ENCODE data around the gene MAG. TPM values are rescaled to one million over a fixed set of nuclear protein-coding genes. Genes with fewer than 3 reads are reported as not detected.

Gene MAG
- total RNA-seq, 5 donors from 2014 or later (not counting 1 experiment from before 2014, with no cell fraction given) = 0.16 to 0.19 TPM; not detected in 3

- Mint-ChIP-seq H3K36me3 (no peaks in the 10 kb centered on the region), H3K4me3 (no peak overlapping the region), H3K27me3 (no peaks in the 10 kb centered on the region), H3K4me1 (peaks cover 0 to 2% (median 0%) of the 10 kb centered on the region in 3 donors), H3K27ac (no peak overlapping the region), H3K9me3 (no peaks in the 10 kb centered on the region)
- WGBS (ENCODE audit: insufficient coverage) = 78% methylated on average over 10 of the region's 10 CpGs
- Histone ChIP-seq H3K27ac (ENCODE audit: low read length) (no peak overlapping the region), H3K9me3 (no peaks in the 10 kb centered on the region), H3K36me3 (ENCODE audit: control insufficient read depth in 2 of 2, extremely low read depth in 1 of 2, insufficient read depth in 1 of 2, low read length in 1 of 2) (no peaks in the 10 kb centered on the region), H3K4me3 (ENCODE audit: control insufficient read depth in 1 of 2, extremely low read depth in 1 of 2, low read length in 1 of 2) (no peak overlapping the region), H3K4me1 (ENCODE audit: control insufficient read depth in 1 of 2, extremely low read depth in 1 of 2, insufficient read depth in 2 of 2, low read length in 2 of 2) (no peaks in the 10 kb centered on the region), H3K27me3 (replicated peaks in 1 of 2; ENCODE audit: control insufficient read depth in 2 of 2, extremely low read depth in 1 of 2, insufficient read depth in 2 of 2, low read length in 1 of 2) (peaks cover 0 to 12% of the 10 kb centered on the region in 2 experiments)
- CTCF ChIA-PET = no interaction called here
- ATAC-seq (replicated peaks in 1 of 4) = no peak
- POLR2A ChIA-PET = no interaction called here
- no peak for DNase-seq
These were observed 16.0 kb downstream of the MAG start for GRCh38 chr19:35307931-35308330.

GRCh38 chr19:35308910-35309309, 16.9 kb downstream of the MAG start:
- H3K27me3 Mint-ChIP-seq = no peaks in the 10 kb centered on the region
- ChIA-PET CTCF (no interaction called here), POLR2A (no interaction called here)
- H3K9me3 Mint-ChIP-seq = no peaks in the 10 kb centered on the region
- Histone ChIP-seq H3K9me3 (no peaks in the 10 kb centered on the region), H3K36me3 (ENCODE audit: control insufficient read depth in 2 of 2, extremely low read depth in 1 of 2, insufficient read depth in 1 of 2, low read length in 1 of 2) (no peaks in the 10 kb centered on the region), H3K4me3 (ENCODE audit: control insufficient read depth in 1 of 2, extremely low read depth in 1 of 2, low read length in 1 of 2) (no peak overlapping the region), H3K27me3 (replicated peaks in 1 of 2; ENCODE audit: control insufficient read depth in 2 of 2, extremely low read depth in 1 of 2, insufficient read depth in 2 of 2, low read length in 1 of 2) (peaks cover 0 to 20% of the 10 kb centered on the region in 2 experiments), H3K27ac (ENCODE audit: low read length) (no peak overlapping the region), H3K4me1 (ENCODE audit: control insufficient read depth in 1 of 2, extremely low read depth in 1 of 2, insufficient read depth in 2 of 2, low read length in 2 of 2) (no peaks in the 10 kb centered on the region)
- 89% methylated on average over 6 of the region's 7 CpGs for WGBS (ENCODE audit: insufficient coverage)
- H3K4me1 Mint-ChIP-seq = peaks cover 0 to 2% (median 0%) of the 10 kb centered on the region in 3 donors
- H3K36me3 Mint-ChIP-seq = no peaks in the 10 kb centered on the region
- ATAC-seq (replicated peaks in 1 of 4) = no peak
- H3K27ac Mint-ChIP-seq = no peak overlapping the region
- DNase-seq = no peak
- no peak overlapping the region for H3K4me3 Mint-ChIP-seq

GRCh38 chr19:35309481-35310279, 17.7 kb downstream of the MAG start:
- H3K27me3 ChIP-seq (replicated peaks in 1 of 2; ENCODE audit: control insufficient read depth in 2 of 2, extremely low read depth in 1 of 2, insufficient read depth in 2 of 2, low read length in 1 of 2) = peaks cover 0 to 18% of the 10 kb centered on the region in 2 experiments
- H3K27me3 Mint-ChIP-seq = no peaks in the 10 kb centered on the region
- POLR2A ChIA-PET = no interaction called here
- no peaks in the 10 kb centered on the region for H3K9me3 ChIP-seq
- no peaks in the 10 kb centered on the region for H3K36me3 ChIP-seq (ENCODE audit: control insufficient read depth in 2 of 2, extremely low read depth in 1 of 2, insufficient read depth in 1 of 2, low read length in 1 of 2)
- no peak overlapping the region for H3K4me3 ChIP-seq (ENCODE audit: control insufficient read depth in 1 of 2, extremely low read depth in 1 of 2, low read length in 1 of 2)
- no peak overlapping the region for H3K4me3 Mint-ChIP-seq
- no peak overlapping the region for H3K27ac Mint-ChIP-seq
- WGBS (ENCODE audit: insufficient coverage) = 93% methylated on average over 42 of the region's 47 CpGs
- CTCF ChIA-PET = no interaction called here
- no peaks in the 10 kb centered on the region for H3K9me3 Mint-ChIP-seq
- H3K4me1 Mint-ChIP-seq = peaks cover 0 to 2% (median 0%) of the 10 kb centered on the region in 3 donors
- H3K27ac ChIP-seq (ENCODE audit: low read length) = no peak overlapping the region
- no peaks in the 10 kb centered on the region for H3K36me3 Mint-ChIP-seq
- no peaks in the 10 kb centered on the region for H3K4me1 ChIP-seq (ENCODE audit: control insufficient read depth in 1 of 2, extremely low read depth in 1 of 2, insufficient read depth in 2 of 2, low read length in 2 of 2)
- ATAC-seq (replicated peaks in 1 of 4) (no peak), DNase-seq (no peak)

- Mint-ChIP-seq H3K9me3 (no peaks in the 10 kb centered on the region), H3K27me3 (no peaks in the 10 kb centered on the region), H3K4me3 (no peak overlapping the region), H3K36me3 (no peaks in the 10 kb centered on the region), H3K27ac (peak overlapping the region in 1 of 2 donors; percentile 55), H3K4me1 (peaks cover 0 to 2% (median 0%) of the 10 kb centered on the region in 3 donors)
- Histone ChIP-seq H3K36me3 (ENCODE audit: control insufficient read depth in 2 of 2, extremely low read depth in 1 of 2, insufficient read depth in 1 of 2, low read length in 1 of 2) (no peaks in the 10 kb centered on the region), H3K27me3 (replicated peaks in 1 of 2; ENCODE audit: control insufficient read depth in 2 of 2, extremely low read depth in 1 of 2, insufficient read depth in 2 of 2, low read length in 1 of 2) (peaks cover 0 to 18% of the 10 kb centered on the region in 2 experiments), H3K4me1 (ENCODE audit: control insufficient read depth in 1 of 2, extremely low read depth in 1 of 2, insufficient read depth in 2 of 2, low read length in 2 of 2) (no peaks in the 10 kb centered on the region), H3K9me3 (no peaks in the 10 kb centered on the region), H3K27ac (ENCODE audit: low read length) (no peak overlapping the region), H3K4me3 (ENCODE audit: control insufficient read depth in 1 of 2, extremely low read depth in 1 of 2, low read length in 1 of 2) (no peak overlapping the region)
- CTCF ChIA-PET = no interaction called here
- DNase-seq (no peak), ATAC-seq (replicated peaks in 1 of 4) (peak in 2 of 4 experiments; percentile 23 to 42)
- POLR2A ChIA-PET = no interaction called here
- WGBS (ENCODE audit: insufficient coverage) = 39% methylated on average over 11 of the region's 12 CpGs
These were observed 18.4 kb downstream of the MAG start for GRCh38 chr19:35310331-35310730.

- Histone ChIP-seq H3K4me1 (ENCODE audit: control insufficient read depth in 1 of 2, extremely low read depth in 1 of 2, insufficient read depth in 2 of 2, low read length in 2 of 2) (no peaks in the 10 kb centered on the region), H3K27me3 (replicated peaks in 1 of 2; ENCODE audit: control insufficient read depth in 2 of 2, extremely low read depth in 1 of 2, insufficient read depth in 2 of 2, low read length in 1 of 2) (peaks cover 0 to 15% of the 10 kb centered on the region in 2 experiments), H3K9me3 (no peaks in the 10 kb centered on the region), H3K36me3 (ENCODE audit: control insufficient read depth in 2 of 2, extremely low read depth in 1 of 2, insufficient read depth in 1 of 2, low read length in 1 of 2) (no peaks in the 10 kb centered on the region), H3K4me3 (ENCODE audit: control insufficient read depth in 1 of 2, extremely low read depth in 1 of 2, low read length in 1 of 2) (no peak overlapping the region), H3K27ac (ENCODE audit: low read length) (no peak overlapping the region)
- POLR2A ChIA-PET = no interaction called here
- no peak for ATAC-seq (replicated peaks in 1 of 4)
- no peak for DNase-seq
- H3K9me3 Mint-ChIP-seq = no peaks in the 10 kb centered on the region
- no peak overlapping the region for H3K27ac Mint-ChIP-seq
- H3K4me3 Mint-ChIP-seq = no peak overlapping the region
- H3K27me3 Mint-ChIP-seq = no peaks in the 10 kb centered on the region
- CTCF ChIA-PET = no interaction called here
- no peaks in the 10 kb centered on the region for H3K36me3 Mint-ChIP-seq
- peaks cover 0 to 2% (median 0%) of the 10 kb centered on the region in 3 donors for H3K4me1 Mint-ChIP-seq
- WGBS (ENCODE audit: insufficient coverage) = 87% methylated on average over 5 of the region's 10 CpGs
These were observed 19.0 kb downstream of the MAG start for GRCh38 chr19:35310811-35311465.

- peaks cover 0 to 15% of the 10 kb centered on the region in 2 experiments for H3K27me3 ChIP-seq (replicated peaks in 1 of 2; ENCODE audit: control insufficient read depth in 2 of 2, extremely low read depth in 1 of 2, insufficient read depth in 2 of 2, low read length in 1 of 2)
- H3K4me3 ChIP-seq (ENCODE audit: control insufficient read depth in 1 of 2, extremely low read depth in 1 of 2, low read length in 1 of 2) = no peak overlapping the region
- POLR2A ChIA-PET = no interaction called here
- Mint-ChIP-seq H3K9me3 (no peaks in the 10 kb centered on the region), H3K27ac (no peak overlapping the region), H3K27me3 (no peaks in the 10 kb centered on the region), H3K4me3 (no peak overlapping the region), H3K36me3 (no peaks in the 10 kb centered on the region), H3K4me1 (peaks cover 0 to 2% (median 0%) of the 10 kb centered on the region in 3 donors)
- H3K9me3 ChIP-seq = no peaks in the 10 kb centered on the region
- H3K4me1 ChIP-seq (ENCODE audit: control insufficient read depth in 1 of 2, extremely low read depth in 1 of 2, insufficient read depth in 2 of 2, low read length in 2 of 2) = no peaks in the 10 kb centered on the region
- H3K27ac ChIP-seq (ENCODE audit: low read length) = no peak overlapping the region
- DNase-seq = no peak
- H3K36me3 ChIP-seq (ENCODE audit: control insufficient read depth in 2 of 2, extremely low read depth in 1 of 2, insufficient read depth in 1 of 2, low read length in 1 of 2) = no peaks in the 10 kb centered on the region
- whole genome bisulfite sequencing (ENCODE audit: insufficient coverage) = 90% methylated on average over 12 of the region's 21 CpGs
- ATAC-seq (replicated peaks in 1 of 4) = no peak
- CTCF ChIA-PET = no interaction called here
These were observed 20.1 kb downstream of the MAG start for GRCh38 chr19:35311901-35312665.
